Measurements from ENCODE around the gene FSCB.

GRCh38 chr14:44508834-44509233 is 1.8 kb upstream of the FSCB start:
- no peak for TF ChIP-seq CTCF (IDR thresholded peaks at IDR 0.05)
- no peak for TF ChIP-seq POLR2A (IDR thresholded peaks at IDR 0.05; ENCODE audit: low read depth)
- no peak for TF ChIP-seq POLR2AphosphoS5 (IDR thresholded peaks at IDR 0.05)
- no peak for TF ChIP-seq EP300 (IDR thresholded peaks at IDR 0.05)

Data from esophagus muscularis mucosa (tissue), 4 donors.